Mammary epithelial cell (primary cell): Measurements from ENCODE around the gene TREH.

Experiments used
- EZH2 ChIP-seq: IDR thresholded peaks from 2 replicates; pipeline ENCODE4 v1.6.1; 2012; ENCODE audit warnings: low read length, inconsistent platforms, borderline replicate concordance
- TF ChIP-seq, protein P1 (sequence below), 2 donors: IDR thresholded peaks in 1 of 2; conservative IDR thresholded peaks in 1 of 2; 2 replicates each; pipeline ENCODE4 v1.5.1; 2011 to 2012; ENCODE audit warnings: inconsistent platforms in 2 of 2, low read length in 2 of 2, mild to moderate bottlenecking in 2 of 2, control low read depth in 1 of 2, low read depth in 1 of 2; ENCODE audit not compliant: insufficient read depth in 1 of 2; ENCODE audit errors: extremely low read depth in 1 of 2

GRCh38 chr11:118687906-118688305, 8.5 kb upstream of the TREH start:
- TF ChIP-seq, protein P1, sequence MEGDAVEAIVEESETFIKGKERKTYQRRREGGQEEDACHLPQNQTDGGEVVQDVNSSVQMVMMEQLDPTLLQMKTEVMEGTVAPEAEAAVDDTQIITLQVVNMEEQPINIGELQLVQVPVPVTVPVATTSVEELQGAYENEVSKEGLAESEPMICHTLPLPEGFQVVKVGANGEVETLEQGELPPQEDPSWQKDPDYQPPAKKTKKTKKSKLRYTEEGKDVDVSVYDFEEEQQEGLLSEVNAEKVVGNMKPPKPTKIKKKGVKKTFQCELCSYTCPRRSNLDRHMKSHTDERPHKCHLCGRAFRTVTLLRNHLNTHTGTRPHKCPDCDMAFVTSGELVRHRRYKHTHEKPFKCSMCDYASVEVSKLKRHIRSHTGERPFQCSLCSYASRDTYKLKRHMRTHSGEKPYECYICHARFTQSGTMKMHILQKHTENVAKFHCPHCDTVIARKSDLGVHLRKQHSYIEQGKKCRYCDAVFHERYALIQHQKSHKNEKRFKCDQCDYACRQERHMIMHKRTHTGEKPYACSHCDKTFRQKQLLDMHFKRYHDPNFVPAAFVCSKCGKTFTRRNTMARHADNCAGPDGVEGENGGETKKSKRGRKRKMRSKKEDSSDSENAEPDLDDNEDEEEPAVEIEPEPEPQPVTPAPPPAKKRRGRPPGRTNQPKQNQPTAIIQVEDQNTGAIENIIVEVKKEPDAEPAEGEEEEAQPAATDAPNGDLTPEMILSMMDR (conservative IDR thresholded peaks at IDR 0.05 in 1 of 2, IDR thresholded peaks at IDR 0.05 in 1 of 2; ENCODE audit: extremely low read depth in 1 of 2, insufficient read depth in 1 of 2, low read depth in 1 of 2, low read length in 2 of 2): no peak
- TF ChIP-seq EZH2: no peak
